H1 (cell line): ENCODE data around the gene ONECUT3. TPM values are rescaled to one million over a fixed set of nuclear protein-coding genes. Genes with fewer than 3 reads are reported as not detected.

Experiments
- CTCF ChIA-PET: fragments of 300-600 bp; sonication (Branson Sonifier 250); formaldehyde crosslinking; loops from one replicate; lab custom pipeline; 2021; ENCODE audit not compliant: partially characterized antibody; lab: Charles Lee
- POLR2A ChIA-PET: fragments of 300-600 bp; sonication (Branson Sonifier 250); formaldehyde crosslinking; loops from one replicate; lab custom pipeline; 2021; ENCODE audit warnings: inconsistent platforms; ENCODE audit not compliant: partially characterized antibody; lab: Charles Lee
- DNase-seq, 2 experiments: peaks; one replicate each; pipeline versions ENCODE4 v3.0.0 to v3.0.0-alpha.2; 2010 to 2022; ENCODE audit warnings: low spot score in 2 of 2, low read depth in 1 of 2, mixed read lengths in 1 of 2
- FAIRE-seq: peaks from 2 replicates; lab custom pipeline; 2011; peaks lifted over from hg19 to GRCh38; lab: Jason Lieb, UNC
- H2AFZ ChIP-seq: 2 replicates; pipeline ENCODE4 v1.8.1; 2012; ENCODE audit warnings: low read length, inconsistent platforms
- H2AK5ac ChIP-seq: 2 replicates; pipeline ENCODE4 v1.6.1; 2013; ENCODE audit warnings: low read depth, low read length
- H2BK120ac ChIP-seq: replicated peaks from 2 replicates; pipeline ENCODE3; 2013; ENCODE audit warnings: low read depth, low read length, inconsistent platforms
- H2BK12ac ChIP-seq: 2 replicates; pipeline ENCODE4 v1.6.1; 2013; ENCODE audit warnings: low read depth, low read length
- H2BK15ac ChIP-seq: 2 replicates; pipeline ENCODE4 v1.6.1; 2013; ENCODE audit warnings: low read length
- H2BK20ac ChIP-seq: 2 replicates; pipeline ENCODE4 v1.6.1; 2013; ENCODE audit warnings: low read length
- H2BK5ac ChIP-seq: 2 replicates; pipeline ENCODE4 v1.6.1; 2013; ENCODE audit warnings: low read depth, low read length
- H3K14ac ChIP-seq: 2 replicates; pipeline ENCODE4 v1.6.1; 2013; ENCODE audit warnings: inconsistent platforms; ENCODE audit not compliant: insufficient read length
- H3K18ac ChIP-seq: 2 replicates; pipeline ENCODE4 v1.6.1; 2013; ENCODE audit warnings: low read length; ENCODE audit errors: extremely low read depth
- H3K23ac ChIP-seq: 2 replicates; pipeline ENCODE4 v1.6.1; 2013; ENCODE audit warnings: inconsistent platforms; ENCODE audit not compliant: insufficient read length
- H3K23me2 ChIP-seq: 2 replicates; pipeline ENCODE4 v1.6.1; 2013; ENCODE audit warnings: low read depth, low read length
- H3K27ac ChIP-seq: 2 replicates; pipeline ENCODE4 v1.6.1; 2011; ENCODE audit warnings: low read depth, low read length, inconsistent platforms
- H3K27me3 ChIP-seq, 4 experiments: replicated peaks in 1 of 4; 1 replicate in 1 of 4; 2 replicates in 3 of 4; pipeline versions ENCODE4 v1.6.1 to v1.8.1; 2011 to 2013; ENCODE audit warnings: low read length in 3 of 4, mild to moderate bottlenecking in 3 of 4, inconsistent platforms in 2 of 4, mixed read lengths in 2 of 4, moderate library complexity in 1 of 4; ENCODE audit not compliant: control insufficient read depth in 3 of 4, insufficient read depth in 3 of 4; ENCODE audit errors: extremely low read depth in 1 of 4
- H3K36me3 ChIP-seq, 4 experiments: 2 replicates each; pipeline versions ENCODE4 v1.6.1 to v1.8.1; 2011 to 2013; ENCODE audit warnings: mild to moderate bottlenecking in 4 of 4, low read length in 3 of 4, moderate library complexity in 2 of 4, control low read depth in 1 of 4, inconsistent platforms in 1 of 4; ENCODE audit not compliant: insufficient read depth in 4 of 4, control insufficient read depth in 2 of 4
- H3K4ac ChIP-seq: replicated peaks from 2 replicates; pipeline ENCODE3; 2013; ENCODE audit warnings: low read length, low read depth, mixed read lengths, inconsistent platforms; ENCODE audit not compliant: insufficient read length
- H3K4me1 ChIP-seq, 4 experiments: replicated peaks in 1 of 4; 1 replicate in 1 of 4; 2 replicates in 3 of 4; pipeline versions ENCODE4 v1.6.1 to v1.8.1; 2011 to 2013; ENCODE audit warnings: low read length in 3 of 4, inconsistent platforms in 2 of 4, mixed read lengths in 1 of 4; ENCODE audit not compliant: insufficient read depth in 4 of 4, control insufficient read depth in 3 of 4
- H3K4me2 ChIP-seq, 2 experiments: 2 replicates each; pipeline versions ENCODE4 v1.6.1 to v1.8.1; 2011 to 2013; ENCODE audit warnings: low read depth in 2 of 2, low read length in 2 of 2, control low read depth in 1 of 2, inconsistent platforms in 1 of 2, mild to moderate bottlenecking in 1 of 2; ENCODE audit not compliant: insufficient read depth in 1 of 2
- H3K4me3 ChIP-seq, 4 experiments: fragments of 200-600, 300-600 bp in 1 of 4; sonication (generic), shearing (Covaris generic), sonication (Bioruptor Twin) in 1 of 4; 2 replicates each; pipeline versions ENCODE4 v1.5.1 to v1.8.1; 2011 to 2016; ENCODE audit warnings: low read length in 4 of 4, low read depth in 3 of 4, control low read depth in 2 of 4, inconsistent platforms in 2 of 4, mild to moderate bottlenecking in 2 of 4, mixed read lengths in 1 of 4, moderate library complexity in 1 of 4; ENCODE audit not compliant: insufficient read depth in 2 of 4; ENCODE audit errors: extremely low read depth in 1 of 4
- H3K56ac ChIP-seq: replicated peaks from 2 replicates; pipeline ENCODE3; 2013; ENCODE audit warnings: low read depth, mild to moderate bottlenecking, mixed read lengths, low read length, inconsistent platforms; ENCODE audit not compliant: insufficient read length
- H3K79me1 ChIP-seq: 2 replicates; pipeline ENCODE4 v1.6.1; 2013; ENCODE audit warnings: low read depth, low read length, control low read depth
- H3K79me2 ChIP-seq, 2 experiments: 2 replicates each; pipeline versions ENCODE4 v1.6.1 to v1.8.1; 2012 to 2013; ENCODE audit warnings: low read length in 2 of 2, mild to moderate bottlenecking in 2 of 2, inconsistent platforms in 1 of 2; ENCODE audit not compliant: insufficient read depth in 2 of 2, control insufficient read depth in 1 of 2
- H3K9ac ChIP-seq, 4 experiments: replicated peaks in 1 of 4; 1 replicate in 1 of 4; 2 replicates in 3 of 4; pipeline versions ENCODE4 v1.6.1 to v1.8.1; 2011 to 2013; ENCODE audit warnings: low read depth in 3 of 4, low read length in 3 of 4, control low read depth in 2 of 4, mild to moderate bottlenecking in 2 of 4, moderate library complexity in 2 of 4, inconsistent platforms in 1 of 4; ENCODE audit errors: extremely low read depth in 1 of 4
- H3K9me3 ChIP-seq, 2 experiments: 2 replicates each; pipeline versions ENCODE4 v1.6.1 to v1.8.1; 2012 to 2013; ENCODE audit warnings: mild to moderate bottlenecking in 2 of 2, moderate library complexity in 2 of 2, control low read depth in 1 of 2, inconsistent platforms in 1 of 2, low read depth in 1 of 2, low read length in 1 of 2, mixed read lengths in 1 of 2; ENCODE audit not compliant: insufficient read depth in 2 of 2
- H4K20me1 ChIP-seq, 2 experiments: replicated peaks in 1 of 2; 2 replicates each; pipeline versions ENCODE3 to v1.8.1; 2011 to 2013; ENCODE audit warnings: inconsistent platforms in 2 of 2, low read length in 2 of 2, mild to moderate bottlenecking in 1 of 2; ENCODE audit not compliant: insufficient read depth in 2 of 2, control insufficient read depth in 1 of 2
- H4K5ac ChIP-seq: 2 replicates; pipeline ENCODE4 v1.6.1; 2013; ENCODE audit warnings: low read length, low read depth, mixed read lengths, inconsistent platforms; ENCODE audit not compliant: insufficient read length
- H4K8ac ChIP-seq: 2 replicates; pipeline ENCODE4 v1.8.0; 2013; ENCODE audit warnings: mild to moderate bottlenecking, moderate library complexity, low read length, inconsistent platforms; ENCODE audit not compliant: insufficient read depth; ENCODE audit errors: extremely low read depth
- H4K91ac ChIP-seq: replicated peaks from 2 replicates; pipeline ENCODE3; 2013; ENCODE audit warnings: low read length, mixed read lengths, inconsistent platforms; ENCODE audit not compliant: insufficient read length
- CTCF ChIP-seq, 3 experiments: IDR thresholded peaks; 1 replicate in 2 of 3; 2 replicates in 1 of 3; pipeline versions ENCODE4 v1.5.1 to v1.6.1; 2011; ENCODE audit warnings: low read length in 3 of 3, mild to moderate bottlenecking in 3 of 3, inconsistent platforms in 2 of 3, low read depth in 1 of 3, moderate library complexity in 1 of 3; ENCODE audit not compliant: insufficient read depth in 1 of 3; ENCODE audit errors: control extremely low read depth in 1 of 3
- EP300 ChIP-seq, 2 experiments: IDR thresholded peaks; 1 replicate in 1 of 2; 2 replicates in 1 of 2; pipeline ENCODE4 v1.6.1; 2011 to 2012; ENCODE audit warnings: low read depth in 2 of 2, low read length in 2 of 2, mild to moderate bottlenecking in 2 of 2, borderline replicate concordance in 1 of 2, inconsistent platforms in 1 of 2, moderate library complexity in 1 of 2
- GABPA ChIP-seq: IDR thresholded peaks from 2 replicates; pipeline ENCODE4 v1.6.1; 2011; ENCODE audit warnings: mild to moderate bottlenecking, low read length, moderate library complexity, borderline replicate concordance; ENCODE audit not compliant: insufficient read depth
- MAX ChIP-seq: IDR thresholded peaks from 2 replicates; pipeline ENCODE4 v1.6.1; 2012; ENCODE audit warnings: inconsistent platforms
- NRF1 ChIP-seq: IDR thresholded peaks from 2 replicates; pipeline ENCODE4 v1.6.1; 2011; ENCODE audit warnings: mild to moderate bottlenecking, low read depth, low read length, improper control_type of control experiment
- PHF8 ChIP-seq: fragments of 200-600 bp; sonication (generic); conservative IDR thresholded peaks from 2 replicates; pipeline ENCODE4 v1.7.1; 2012; ENCODE audit warnings: low read depth, mild to moderate bottlenecking, inconsistent platforms, low read length, moderate library complexity
- WGBS, 2 experiments: shearing (Covaris generic) in 1 of 2; methylation state at CpG; one replicate each; pipeline versions ENCODE4 v1.1.6 to v1.1.7; 2013 to 2015; ENCODE audit warnings: low lambda C conversion rate in 2 of 2, mixed read lengths in 2 of 2, inconsistent platforms in 1 of 2, low coverage in 1 of 2, missing lambda C conversion rate in 1 of 2; ENCODE audit not compliant: insufficient replicate concordance in 2 of 2, insufficient coverage in 1 of 2, insufficient read length in 1 of 2; ENCODE audit errors: extremely low coverage in 1 of 2, missing lambda C conversion rate in 1 of 2; 5-methylcytosine and 5-hydroxymethylcytosine counted together
- polyA plus RNA-seq, 7 experiments: library from polyadenylated mRNA; depleted of rRNA in 3 of 7; stranded (reverse) in 5 of 7; unstranded in 2 of 7; fragments of >200 nt in 5 of 7; fragments of 200-250 nt in 2 of 7; gene quantifications; 1 replicate in 5 of 7; 2 replicates in 1 of 7; 4 replicates in 1 of 7; pipeline versions ENCODE4 v1.2.1 to v1.2.3, GENCODE V29; 2011 to 2013; ENCODE audit warnings: missing spikeins in 2 of 7, mixed read lengths in 2 of 7
- total RNA-seq: library from RNA; stranded (reverse); fragmentation: NEBNext Ultra II Directional; extraction: Animal tissue kit (Norgen Biotek cat#: 25700); gene quantifications from 2 replicates; pipeline ENCODE4 v1.2.1, GENCODE V29; 2021

Gene ONECUT3
- total and polyA plus RNA-seq, 2 of the 8 experiments (the other 6 are each of a cell fraction or from before 2014, with no cell fraction given) = not detected

- Histone ChIP-seq H3K27me3 (no peaks in the 10 kb centered on the region), H3K36me3 (peaks cover 3 to 23% (median 5%) of the 10 kb centered on the region in 4 experiments; a peak in 3 of 8 replicates), H2AK5ac (no peak overlapping the region; the same call in 1 of the 2 replicates), H4K8ac (peak overlapping the region; percentile 83; the same call in 1 of the 2 replicates), H3K4me2 (peak overlapping the region; percentile 43 to 54; a peak in 2 of 4 replicates), H3K9ac (no peak overlapping the region), H2BK20ac (no peak overlapping the region), H3K4ac (peak overlapping the region; percentile 69), H3K9me3 (no peaks in the 10 kb centered on the region), H2BK5ac (peak overlapping the region; percentile 78; the same call in 1 of the 2 replicates), H3K79me1 (peaks cover 5% of the 10 kb centered on the region), H3K4me3 (no peak overlapping the region), H4K5ac (no peak overlapping the region), H2BK12ac (peak overlapping the region; percentile 75; the same call in 1 of the 2 replicates), H2BK120ac (no peak overlapping the region), H4K20me1 (peaks cover 0 to 7% of the 10 kb centered on the region in 2 experiments), H3K18ac (no peak overlapping the region; the same call in 1 of the 2 replicates), H3K23ac (no peak overlapping the region), H3K4me1 (peaks cover 0 to 14% (median 8%) of the 10 kb centered on the region in 4 experiments; a peak in 6 of 7 replicates), H3K56ac (peak overlapping the region; percentile 46), H3K23me2 (peaks cover 2% of the 10 kb centered on the region; the same call in 1 of the 2 replicates), H2BK15ac (peak overlapping the region; percentile 46; the same call in 1 of the 2 replicates), H3K27ac (0 out of 2 replicates have a peak overlapping the region, but pooled peaks have one; percentile 34), H4K91ac (peak overlapping the region; percentile 93), H3K14ac (no peak overlapping the region), H2AFZ (no peak overlapping the region), H3K79me2 (peaks cover 0 to 13% of the 10 kb centered on the region in 2 experiments; a peak in 2 of 4 replicates)
- WGBS, 2 experiments = 53% methylated on average over 13 of the region's 15 CpGs; no CpG with 5 or more reads in 1 of the 2 experiments
- DNase-seq (peak; percentile 56 to 97), FAIRE-seq (no peak)
- POLR2A ChIA-PET = interaction anchor here (0.6 to 0.9 kb wide), 5 partner anchors 12 to 452 kb away, joined by 3 read pairs; no protein-coding TSS in a partner anchor
- CTCF ChIA-PET = interaction anchor here (0.5 to 16.5 kb wide), 43 partner anchors 8 to 1377 kb away, joined by 3 to 228 read pairs (median 4); no protein-coding TSS in a partner anchor
- TF ChIP-seq MAX (peak; percentile 49; the same call in 1 of the 2 replicates), GABPA (peak; percentile 75; the same call in 1 of the 2 replicates), NRF1 (no peak), CTCF (IDR thresholded peaks at IDR 0.05; ENCODE audit: control extremely low read depth in 1 of 3, insufficient read depth in 1 of 3, low read depth in 1 of 3, low read length in 3 of 3) (peak; percentile 91 to 95 (median 93)), PHF8 (no peak), EP300 (IDR thresholded peaks at IDR 0.05; ENCODE audit: borderline replicate concordance in 1 of 2, low read depth in 2 of 2, low read length in 2 of 2) (no peak)
These were observed 72.7 kb downstream of the ONECUT3 start for GRCh38 chr19:1825909-1826556.
